Measurements from ENCODE around the gene KLHDC9. TPM values are rescaled to one million over a fixed set of nuclear protein-coding genes. Genes with fewer than 3 reads are reported as not detected.
"Not testable (repeated sequence)": the region's sequence is repeated elsewhere in the genome, so short reads cannot be mapped to it uniquely, and the experiment has no call there.

KLHDC9 gene, protein sequence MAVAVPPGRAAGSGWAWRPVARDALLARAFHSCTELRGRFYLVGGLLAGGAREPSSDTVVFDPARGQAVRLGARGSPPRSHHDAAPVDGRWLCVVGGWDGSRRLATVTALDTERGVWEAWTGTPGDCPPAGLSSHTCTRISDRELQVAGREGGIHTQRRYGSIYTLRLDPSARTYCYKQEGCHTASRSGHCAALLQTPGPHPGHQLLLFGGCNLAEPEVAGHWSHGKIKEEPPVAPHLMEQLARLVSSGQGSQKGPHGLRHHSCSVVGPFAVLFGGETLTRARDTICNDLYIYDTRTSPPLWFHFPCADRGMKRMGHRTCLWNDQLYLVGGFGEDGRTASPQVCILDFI
- 3.8 and 4.0 TPM in 2 replicates for total RNA-seq (2014; rRNA removed; shearing (Covaris generic))

DNA sequence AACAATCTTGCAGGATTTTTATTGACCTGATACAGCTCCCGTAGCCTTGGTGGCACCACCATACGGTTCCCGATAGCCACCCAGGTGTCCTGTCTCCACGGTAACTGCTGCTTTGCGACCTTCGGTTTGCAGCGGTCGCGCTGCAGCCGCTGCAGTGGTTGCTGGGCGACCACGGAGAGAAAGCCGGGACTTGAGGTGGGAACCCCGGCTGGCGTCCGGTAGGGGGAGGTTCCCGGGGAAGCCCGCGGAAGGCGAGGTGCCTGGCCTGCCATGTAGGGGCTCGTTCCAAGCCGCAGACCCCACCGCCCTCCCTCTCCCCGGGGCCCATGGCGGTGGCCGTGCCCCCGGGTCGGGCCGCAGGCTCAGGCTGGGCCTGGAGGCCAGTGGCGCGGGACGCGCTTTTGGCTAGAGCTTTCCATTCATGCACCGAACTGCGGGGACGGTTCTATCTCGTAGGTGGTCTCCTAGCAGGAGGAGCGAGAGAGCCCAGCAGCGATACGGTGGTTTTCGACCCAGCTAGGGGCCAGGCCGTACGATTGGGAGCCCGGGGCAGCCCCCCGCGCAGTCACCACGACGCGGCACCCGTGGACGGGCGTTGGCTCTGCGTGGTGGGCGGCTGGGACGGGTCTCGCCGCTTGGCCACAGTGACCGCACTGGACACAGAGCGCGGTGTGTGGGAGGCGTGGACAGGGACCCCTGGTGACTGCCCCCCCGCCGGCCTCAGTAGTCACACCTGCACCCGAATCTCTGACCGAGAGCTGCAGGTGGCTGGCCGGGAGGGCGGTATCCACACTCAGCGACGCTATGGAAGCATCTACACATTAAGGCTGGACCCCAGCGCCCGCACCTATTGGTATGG, at the start of gene KLHDC9:
KLHDC9 (plus strand) TSS at position 152 of the 859 bp plus-strand sequence; CDS start at position 327, 175 bp downstream.
- peak; percentile 53 for DNase-seq (ENCODE audit: low spot score)

- DNase-seq (ENCODE audit: low spot score) = no peak
Measured at GRCh38 chr1:161048949-161049722, 49.0 kb upstream of the KLHDC9 start.

DNA sequence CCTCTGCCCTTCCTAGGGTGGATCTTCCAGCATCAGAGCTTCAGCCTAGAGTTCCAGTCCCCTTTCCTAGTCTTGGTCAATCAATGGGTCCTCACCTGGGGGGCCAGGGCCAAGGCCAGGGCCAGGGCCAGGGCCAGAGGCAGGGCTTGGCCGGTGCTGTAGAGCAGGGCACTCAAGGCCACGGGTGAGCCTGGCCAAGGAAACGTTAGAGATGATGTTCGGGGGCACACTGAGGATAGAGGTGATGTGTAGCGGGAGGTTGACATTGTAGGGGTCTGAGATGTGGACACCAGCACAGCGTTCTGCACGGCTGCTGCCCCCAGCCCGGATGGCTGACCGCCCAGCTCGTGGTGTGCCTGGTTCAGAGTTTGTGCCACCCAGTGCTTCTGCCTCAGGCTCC, 46.9 kb upstream of the KLHDC9 start:
- DNase-seq (ENCODE audit: low spot score) = no peak

DNA sequence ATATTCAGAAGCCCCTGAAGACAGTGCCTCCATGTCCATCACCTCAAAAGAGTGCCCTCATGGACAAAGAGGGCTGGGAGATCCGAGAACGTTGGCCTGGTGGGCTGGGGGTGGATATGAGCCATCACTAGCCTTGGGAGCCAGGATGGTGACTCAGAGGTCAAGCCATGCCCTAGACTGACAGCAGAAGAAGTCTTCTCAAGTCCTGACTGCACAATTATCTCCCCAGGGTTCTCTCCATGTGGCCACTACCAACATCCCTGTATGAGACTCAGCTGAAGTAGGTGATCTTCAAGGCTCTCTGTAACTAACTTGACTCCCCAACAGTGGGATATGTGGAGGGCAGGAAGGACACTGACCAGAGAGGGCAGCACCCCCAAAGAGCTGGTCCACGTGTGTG, 45.3 kb upstream of the KLHDC9 start:
- DNase-seq (ENCODE audit: low spot score) = no peak

- DNase-seq (ENCODE audit: low spot score) = no peak
Measured at GRCh38 chr1:161054232-161054631, 43.9 kb upstream of the KLHDC9 start.

- DNase-seq (ENCODE audit: low spot score) = no peak
Measured at GRCh38 chr1:161054805-161055204, 43.4 kb upstream of the KLHDC9 start.

GRCh38 chr1:161059293-161059692, 38.9 kb upstream of the KLHDC9 start:
- DNase-seq (ENCODE audit: low spot score) = no peak

- DNase-seq (ENCODE audit: low spot score) = no peak
Measured at GRCh38 chr1:161061419-161061818, 36.7 kb upstream of the KLHDC9 start.

DNA sequence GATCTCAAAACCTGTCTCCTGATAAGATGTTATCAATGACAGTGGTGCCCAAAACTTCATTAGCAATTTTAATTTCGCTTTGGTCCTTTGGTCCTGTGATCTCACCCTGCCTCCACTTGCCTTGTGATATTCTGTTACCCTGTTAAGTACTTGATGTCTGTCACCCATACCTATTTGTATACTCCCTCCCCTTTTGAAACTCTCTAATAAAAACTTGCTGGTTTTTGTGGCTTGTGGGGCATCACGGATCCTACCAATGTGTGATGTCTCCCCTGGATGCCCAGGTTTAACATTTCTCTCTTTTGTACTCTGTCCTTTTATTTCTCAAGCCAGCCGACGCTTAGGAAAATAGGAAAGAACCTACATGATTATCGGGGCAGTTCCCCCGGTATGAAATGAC, 34.2 kb upstream of the KLHDC9 start:
- DNase-seq (ENCODE audit: low spot score) = not testable (repeated sequence)

- not testable (repeated sequence) for DNase-seq (ENCODE audit: low spot score)
Measured at GRCh38 chr1:161065681-161066080, 32.5 kb upstream of the KLHDC9 start.

DNA sequence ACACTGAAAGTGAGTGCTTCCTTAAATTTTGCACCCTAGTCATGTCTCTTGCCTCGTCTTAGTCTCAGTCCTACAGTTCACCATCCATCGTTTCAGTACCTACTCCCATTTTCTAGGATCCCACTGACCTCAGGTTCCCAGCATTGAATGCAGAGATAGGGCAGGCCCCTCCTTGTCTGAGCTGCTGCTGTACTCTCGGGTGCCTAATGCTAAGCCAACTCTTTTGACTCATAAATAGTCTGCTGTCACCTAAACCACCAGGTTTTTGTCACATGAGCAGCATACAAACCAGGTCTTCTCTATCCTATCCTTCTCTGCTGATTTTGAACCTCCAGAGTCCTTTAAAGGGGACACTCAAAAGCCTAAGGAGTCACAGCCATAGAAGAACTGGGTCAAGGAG, 31.5 kb upstream of the KLHDC9 start:
- no peak for DNase-seq (ENCODE audit: low spot score)

DNA sequence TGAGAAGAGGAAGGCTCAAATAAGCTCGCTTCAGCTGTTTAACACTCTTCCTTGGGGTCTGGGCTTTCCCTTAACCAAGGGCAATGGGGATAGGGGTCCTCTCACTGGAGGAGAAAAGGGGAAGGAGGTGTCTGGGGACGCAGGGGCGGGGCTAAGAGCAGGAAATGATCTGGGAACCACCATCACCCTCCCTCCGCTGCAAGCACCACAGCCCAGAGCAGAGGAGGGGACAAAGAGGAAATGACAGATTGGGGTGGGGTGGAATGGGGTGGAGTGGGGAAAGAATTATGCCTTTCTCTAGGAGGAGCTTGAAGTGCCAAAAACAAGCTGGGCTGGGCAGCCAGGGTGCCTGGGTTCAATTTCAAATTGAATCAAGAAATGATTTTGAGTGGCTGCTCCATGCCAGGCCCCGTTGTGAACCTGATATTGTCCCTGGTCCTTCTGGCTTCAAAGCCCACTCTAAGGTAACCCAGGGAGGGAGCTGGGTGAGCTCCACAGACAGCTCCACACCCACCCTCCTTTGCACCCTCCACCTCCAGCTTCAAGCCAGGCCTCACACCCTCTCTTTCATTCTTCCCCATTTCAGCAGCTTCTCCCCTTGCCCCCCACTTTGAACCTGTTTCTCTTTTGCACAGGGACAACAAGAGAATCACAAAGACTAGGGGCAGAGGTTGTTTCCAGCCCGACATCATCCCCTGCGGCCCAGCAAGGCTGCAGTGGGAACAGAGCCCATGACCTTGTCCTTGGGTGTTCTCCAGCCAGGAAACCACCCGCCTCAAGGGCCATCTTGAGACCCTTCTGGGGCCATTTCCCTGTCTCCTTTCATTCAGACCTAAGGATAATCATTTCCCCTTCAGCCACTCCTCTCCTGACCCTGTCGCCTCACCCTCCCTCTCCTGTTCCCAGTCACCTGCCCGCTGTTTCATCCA, 29.6 kb upstream of the KLHDC9 start:
- peak; percentile 66 for DNase-seq (ENCODE audit: low spot score)

- DNase-seq (ENCODE audit: low spot score) = no peak
Measured at GRCh38 chr1:161069241-161069640, 28.9 kb upstream of the KLHDC9 start.

GRCh38 chr1:161069731-161070270, 28.4 kb upstream of the KLHDC9 start, which contains the start of gene ARHGAP30:
Gene ARHGAP30 (minus strand): TSS chr1:161069891. CDS start chr1:161069624, 267 bp downstream.
- DNase-seq (ENCODE audit: low spot score) = peak; percentile 65

- DNase-seq (ENCODE audit: low spot score) = no peak
Measured at GRCh38 chr1:161070761-161071160, 27.4 kb upstream of the KLHDC9 start.

- DNase-seq (ENCODE audit: low spot score) = peak; percentile 48
Measured at GRCh38 chr1:161071886-161072371, 26.2 kb upstream of the KLHDC9 start.

GRCh38 chr1:161072751-161073449, 25.3 kb upstream of the KLHDC9 start:
- no peak for DNase-seq (ENCODE audit: low spot score)

GRCh38 chr1:161073474-161074121, 24.6 kb upstream of the KLHDC9 start:
- no peak for DNase-seq (ENCODE audit: low spot score)
